ENCODE results near the gene SH3TC2.

SH3TC2 gene

GRCh38 chr5:148996270-148996669 lies 66.6 kb downstream of the SH3TC2 start:
- DNase-seq = no peak

- DNase-seq = no peak
Measured at GRCh38 chr5:148995791-148996190, 67.1 kb downstream of the SH3TC2 start.

- DNase-seq = no peak
Measured at GRCh38 chr5:148993283-148993936, 69.5 kb downstream of the SH3TC2 start.

- no peak for DNase-seq
Measured at GRCh38 chr5:148992265-148992664, 70.6 kb downstream of the SH3TC2 start.

GRCh38 chr5:148991566-148991965 lies 71.3 kb downstream of the SH3TC2 start:
- DNase-seq = peak in 1 of 3 experiments; percentile 1

GRCh38 chr5:148990817-148991216 lies 72.0 kb downstream of the SH3TC2 start:
- no peak for DNase-seq

- DNase-seq = no peak
Measured at GRCh38 chr5:148989567-148989966, 73.3 kb downstream of the SH3TC2 start.

- no peak for DNase-seq
Measured at GRCh38 chr5:148988328-148988727, 74.5 kb downstream of the SH3TC2 start.

GRCh38 chr5:148986636-148987035 lies 76.2 kb downstream of the SH3TC2 start:
- no peak for DNase-seq

- no peak for DNase-seq
Measured at GRCh38 chr5:148984345-148984744, 78.5 kb downstream of the SH3TC2 start.

- no peak for DNase-seq
Measured at GRCh38 chr5:148981353-148981752, 81.5 kb downstream of the SH3TC2 start.

- no peak for DNase-seq
Measured at GRCh38 chr5:148980731-148981130, 82.1 kb downstream of the SH3TC2 start.

- no peak for DNase-seq
Measured at GRCh38 chr5:148979083-148979723, 83.7 kb downstream of the SH3TC2 start.

GRCh38 chr5:148978370-148979082 lies 84.3 kb downstream of the SH3TC2 start:
- DNase-seq = no peak

- no peak for DNase-seq
Measured at GRCh38 chr5:148976569-148977381, 86.1 kb downstream of the SH3TC2 start.

- no peak for DNase-seq
Measured at GRCh38 chr5:148974642-148975327, 88.1 kb downstream of the SH3TC2 start.

GRCh38 chr5:148973455-148973854 lies 89.4 kb downstream of the SH3TC2 start:
- no peak for DNase-seq

GRCh38 chr5:148972974-148973374 lies 89.9 kb downstream of the SH3TC2 start:
- no peak for DNase-seq

GRCh38 chr5:148972396-148972795 lies 90.5 kb downstream of the SH3TC2 start:
- DNase-seq = no peak

- DNase-seq = no peak
Measured at GRCh38 chr5:148970876-148971275, 92.0 kb downstream of the SH3TC2 start.

- peak in 1 of 3 experiments; percentile 20 for DNase-seq
Measured at GRCh38 chr5:148970228-148970627, 92.6 kb downstream of the SH3TC2 start.

GRCh38 chr5:148969291-148969690 lies 93.6 kb downstream of the SH3TC2 start:
- DNase-seq = no peak

GRCh38 chr5:148968311-148968710 lies 94.6 kb downstream of the SH3TC2 start:
- DNase-seq = no peak

Data from NCI-H1417 (cell line).